MCF 10A (cell line): Measurements from ENCODE around the gene RPL27A. TPM values are rescaled to one million over a fixed set of nuclear protein-coding genes. Genes with fewer than 3 reads are reported as not detected.

Source experiments
- BruUV-seq: library from RNA; stranded (reverse); fragments of 400-500 nt; replicated peaks from 2 replicates; lab custom pipeline; 2021; lab: Mats Ljungman, UMichigan
- CTCF ChIA-PET: fragments of 300-600 bp; sonication (Branson Sonifier 250); formaldehyde crosslinking; extraction: SDS; loops from one replicate; lab custom pipeline; 2021; ENCODE audit warnings: antibody characterized with exemption, inconsistent platforms; lab: Yijun Ruan, JAX
- POLR2A ChIA-PET: fragments of 300-600, 350-650 bp; sonication (Branson Sonifier 250); formaldehyde crosslinking; extraction: SDS; loops from one replicate; lab custom pipeline; 2020; ENCODE audit warnings: antibody characterized with exemption, inconsistent platforms; lab: Yijun Ruan, JAX
- DNase-seq: peaks from one replicate; pipeline ENCODE4 v3.0.0-alpha.2; 2018; ENCODE audit not compliant: unreplicated experiment
- H3K27ac Mint-ChIP-seq: one replicate; pipeline ENCODE4 v1.8.0; 2022; ENCODE audit warnings: mild to moderate bottlenecking, low read depth, mixed read lengths; ENCODE audit not compliant: unreplicated experiment
- H3K27me3 Mint-ChIP-seq: one replicate; pipeline ENCODE4 v1.8.0; 2022; ENCODE audit warnings: mixed read lengths; ENCODE audit not compliant: insufficient read depth, unreplicated experiment
- H3K36me3 Mint-ChIP-seq: one replicate; pipeline ENCODE4 v1.8.0; 2022; ENCODE audit warnings: mild to moderate bottlenecking, moderate library complexity, mixed read lengths; ENCODE audit not compliant: insufficient read depth, unreplicated experiment
- H3K4me1 Mint-ChIP-seq: one replicate; pipeline ENCODE4 v1.8.0; 2022; ENCODE audit warnings: mixed read lengths; ENCODE audit not compliant: insufficient read depth, unreplicated experiment
- H3K4me3 Mint-ChIP-seq: one replicate; pipeline ENCODE4 v1.8.0; 2022; ENCODE audit warnings: mild to moderate bottlenecking, moderate library complexity, mixed read lengths; ENCODE audit not compliant: unreplicated experiment
- H3K9me3 Mint-ChIP-seq: one replicate; pipeline ENCODE4 v1.8.0; 2022; ENCODE audit warnings: mixed read lengths; ENCODE audit not compliant: unreplicated experiment
- intact Hi-C: fragments of 100-400 bp; cut with micrococcal nuclease; formaldehyde crosslinking; loops from 2 replicates; pipeline ENCODE4 v1.14.1; 2022
- total RNA-seq: library from RNA; stranded (reverse); gene quantifications from 2 replicates; pipeline ENCODE4 v1.2.3, GENCODE V29; 2022
- TF ChIP-seq, protein P1 (sequence below): fragments of 200-600 bp; IDR thresholded peaks from one replicate; pipeline ENCODE4 v1.8.0; 2022; ENCODE audit warnings: antibody characterized with exemption, mild to moderate bottlenecking; ENCODE audit not compliant: unreplicated experiment

The RPL27A gene
- total RNA-seq, 1 experiment from 2014 or later, result 1,377 TPM

DNA sequence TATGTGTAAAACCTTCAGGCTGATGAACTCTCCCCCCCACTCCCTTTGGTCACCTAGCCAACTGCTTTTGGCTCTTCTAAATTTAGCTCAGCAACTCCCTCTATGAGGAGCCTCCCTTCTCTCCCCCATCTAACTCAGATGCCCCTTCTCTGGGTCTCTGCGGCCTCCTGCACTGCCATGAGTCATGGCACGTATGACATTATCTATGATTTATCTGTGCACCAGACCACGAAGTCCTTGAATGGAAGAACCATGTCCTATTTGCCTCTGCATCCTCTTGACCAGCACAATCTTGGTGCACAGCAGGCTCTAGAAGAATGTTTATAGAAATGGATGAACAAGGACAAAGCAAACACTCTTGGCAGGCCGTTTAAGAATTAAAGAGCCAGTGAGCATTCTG, 46.0 kb downstream of the RPL27A start:
- Mint-ChIP-seq H3K9me3 (no peaks in the 10 kb centered on the region), H3K27ac (no peak overlapping the region), H3K4me1 (peaks cover 22% of the 10 kb centered on the region), H3K4me3 (no peak overlapping the region), H3K27me3 (no peaks in the 10 kb centered on the region), H3K36me3 (peaks cover 14% of the 10 kb centered on the region)
- intact Hi-C loops, result no loop called here
- DNase-seq, result no peak
- ChIA-PET CTCF (interaction anchor here (0.6 kb wide), 1 partner anchor 231 kb away, joined by 3 read pairs; no protein-coding TSS in a partner anchor), POLR2A (interaction anchor here (1.0 to 1.6 kb wide), 2 partner anchors 9 to 47 kb away, joined by 3 read pairs; no protein-coding TSS in a partner anchor)
- TF ChIP-seq, protein P1, sequence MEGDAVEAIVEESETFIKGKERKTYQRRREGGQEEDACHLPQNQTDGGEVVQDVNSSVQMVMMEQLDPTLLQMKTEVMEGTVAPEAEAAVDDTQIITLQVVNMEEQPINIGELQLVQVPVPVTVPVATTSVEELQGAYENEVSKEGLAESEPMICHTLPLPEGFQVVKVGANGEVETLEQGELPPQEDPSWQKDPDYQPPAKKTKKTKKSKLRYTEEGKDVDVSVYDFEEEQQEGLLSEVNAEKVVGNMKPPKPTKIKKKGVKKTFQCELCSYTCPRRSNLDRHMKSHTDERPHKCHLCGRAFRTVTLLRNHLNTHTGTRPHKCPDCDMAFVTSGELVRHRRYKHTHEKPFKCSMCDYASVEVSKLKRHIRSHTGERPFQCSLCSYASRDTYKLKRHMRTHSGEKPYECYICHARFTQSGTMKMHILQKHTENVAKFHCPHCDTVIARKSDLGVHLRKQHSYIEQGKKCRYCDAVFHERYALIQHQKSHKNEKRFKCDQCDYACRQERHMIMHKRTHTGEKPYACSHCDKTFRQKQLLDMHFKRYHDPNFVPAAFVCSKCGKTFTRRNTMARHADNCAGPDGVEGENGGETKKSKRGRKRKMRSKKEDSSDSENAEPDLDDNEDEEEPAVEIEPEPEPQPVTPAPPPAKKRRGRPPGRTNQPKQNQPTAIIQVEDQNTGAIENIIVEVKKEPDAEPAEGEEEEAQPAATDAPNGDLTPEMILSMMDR, result no peak
- no TSS peak for BruUV-seq

GRCh38 chr11:8729067-8729466, 46.5 kb downstream of the RPL27A start:
- peaks cover 19% of the 10 kb centered on the region for H3K36me3 Mint-ChIP-seq
- DNase-seq, result no peak
- no peaks in the 10 kb centered on the region for H3K27me3 Mint-ChIP-seq
- no peaks in the 10 kb centered on the region for H3K9me3 Mint-ChIP-seq
- H3K4me3 Mint-ChIP-seq, result no peak overlapping the region
- POLR2A ChIA-PET, result interaction anchor here (1.0 kb wide), 1 partner anchor 9 kb away, joined by 3 read pairs; no protein-coding TSS in a partner anchor
- BruUV-seq, result no TSS peak
- intact Hi-C loops, result no loop called here
- CTCF ChIA-PET, result interaction anchor here (0.5 kb wide), 1 partner anchor 98 kb away, joined by 3 read pairs; no protein-coding TSS in a partner anchor
- no peak overlapping the region for H3K27ac Mint-ChIP-seq
- peaks cover 22% of the 10 kb centered on the region for H3K4me1 Mint-ChIP-seq
- TF ChIP-seq, protein P1, result no peak

DNA sequence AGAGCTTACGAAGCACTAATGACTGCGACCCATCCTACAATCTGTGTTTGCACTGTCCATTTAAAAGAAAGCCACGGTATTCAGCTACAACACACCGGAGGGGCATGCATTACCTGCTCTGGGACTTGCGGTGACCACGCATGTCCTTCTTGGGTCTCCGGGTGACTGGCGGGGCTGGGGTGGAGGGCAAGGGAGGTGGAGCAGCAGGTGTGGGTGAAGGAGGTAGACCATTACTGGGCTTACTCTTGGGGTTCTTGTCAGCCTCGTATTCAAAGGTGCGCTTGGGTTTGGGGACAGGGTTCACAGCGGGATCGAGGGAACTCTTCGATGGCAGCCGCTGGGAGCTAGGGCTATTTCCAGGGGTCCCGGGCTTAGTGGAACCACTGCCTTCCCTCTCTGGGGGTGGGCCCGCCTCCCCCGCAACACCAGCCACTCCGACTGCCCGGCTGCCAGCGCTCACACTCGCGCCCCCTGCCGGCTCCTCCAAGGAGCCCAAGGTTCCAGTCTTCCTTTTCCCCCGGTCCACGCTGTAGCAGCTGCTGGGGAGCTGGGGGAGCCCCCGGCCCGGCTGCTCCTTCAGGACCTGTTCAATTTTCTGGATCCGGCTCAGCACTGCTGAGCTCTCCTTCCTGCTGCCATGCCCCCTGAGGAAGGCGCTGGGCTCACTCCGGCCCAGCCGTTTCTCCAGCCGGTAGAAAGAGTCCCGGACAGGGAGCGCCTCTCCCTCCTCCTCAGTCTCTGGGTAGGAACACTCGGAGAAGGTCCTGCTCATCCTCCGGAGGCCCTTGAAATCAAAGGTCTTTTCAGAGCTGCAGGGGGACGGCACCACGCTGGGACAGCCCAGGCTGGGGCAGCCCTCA, 47.5 kb downstream of the RPL27A start:
- no TSS peak for BruUV-seq
- POLR2A ChIA-PET, result no interaction called here
- CTCF ChIA-PET, result interaction anchor here (0.5 to 0.7 kb wide), 3 partner anchors 81 to 778 kb away, joined by 3 read pairs; a partner anchor contains a TSS
- H3K36me3 Mint-ChIP-seq, result peaks cover 20% of the 10 kb centered on the region
- no peaks in the 10 kb centered on the region for H3K9me3 Mint-ChIP-seq
- DNase-seq, result no peak
- TF ChIP-seq, protein P1, result no peak
- peaks cover 22% of the 10 kb centered on the region for H3K4me1 Mint-ChIP-seq
- no peak overlapping the region for H3K4me3 Mint-ChIP-seq
- H3K27me3 Mint-ChIP-seq, result no peaks in the 10 kb centered on the region
- H3K27ac Mint-ChIP-seq, result no peak overlapping the region
- intact Hi-C loops, result no loop called here

GRCh38 chr11:8730697-8731020, 48.1 kb downstream of the RPL27A start:
- Mint-ChIP-seq H3K27ac (no peak overlapping the region), H3K9me3 (no peaks in the 10 kb centered on the region), H3K4me1 (peaks cover 22% of the 10 kb centered on the region), H3K36me3 (peaks cover 20% of the 10 kb centered on the region), H3K4me3 (no peak overlapping the region), H3K27me3 (no peaks in the 10 kb centered on the region)
- POLR2A ChIA-PET, result no interaction called here
- TF ChIP-seq, protein P1, result no peak
- intact Hi-C loops, result no loop called here
- CTCF ChIA-PET, result interaction anchor here (0.7 kb wide), 1 partner anchor 80 kb away, joined by 3 read pairs; a partner anchor contains a TSS
- DNase-seq, result no peak
- BruUV-seq, result no TSS peak
